ENCODE results near the gene COG1.

GRCh38 chr17:73189417-73190099, 3.3 kb upstream of the COG1 start:
- TF ChIP-seq CTCF (conservative IDR thresholded peaks at IDR 0.05; ENCODE audit: low read length) (peak; percentile 44), EZH2phosphoT487 (IDR thresholded peaks at IDR 0.05; ENCODE audit: borderline replicate concordance, low read depth, low read length) (no peak)
